HG03045 (cell line): ENCODE results near the gene CDH4.
"Not testable (repeated sequence)": the region's sequence is repeated elsewhere in the genome, so short reads cannot be mapped to it uniquely, and the experiment has no call there.

Source experiments
- ATAC-seq: cut with Tn5 transposase; IDR thresholded peaks from one replicate; pipeline ENCODE4 v1.9.1; 2021; ENCODE audit warnings: mild to moderate bottlenecking, moderate library complexity; ENCODE audit not compliant: unreplicated experiment

The CDH4 gene

GRCh38 chr20:61408951-61409740, 157.1 kb downstream of the CDH4 start:
- ATAC-seq, result no peak

DNA sequence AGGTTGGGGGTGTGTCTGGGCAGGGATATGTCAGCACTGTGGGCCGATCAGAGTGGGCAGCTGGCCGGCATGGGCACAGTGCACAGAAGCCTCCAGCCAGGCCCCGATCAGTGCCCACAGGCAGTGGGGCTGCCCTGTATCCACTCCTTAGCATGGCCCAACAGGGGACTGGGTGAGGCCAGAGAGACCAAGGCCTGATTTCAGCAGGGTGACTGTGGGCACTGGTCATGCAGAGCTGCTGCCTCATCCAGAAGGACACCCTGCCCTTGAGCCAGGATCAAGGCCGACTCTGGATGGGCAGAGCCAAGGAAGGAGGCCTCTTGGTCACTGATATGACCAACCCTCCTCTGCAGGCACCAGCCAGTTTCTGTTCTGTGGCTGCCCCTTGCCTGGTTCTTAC, 159.7 kb downstream of the CDH4 start:
- ATAC-seq, result no peak

DNA sequence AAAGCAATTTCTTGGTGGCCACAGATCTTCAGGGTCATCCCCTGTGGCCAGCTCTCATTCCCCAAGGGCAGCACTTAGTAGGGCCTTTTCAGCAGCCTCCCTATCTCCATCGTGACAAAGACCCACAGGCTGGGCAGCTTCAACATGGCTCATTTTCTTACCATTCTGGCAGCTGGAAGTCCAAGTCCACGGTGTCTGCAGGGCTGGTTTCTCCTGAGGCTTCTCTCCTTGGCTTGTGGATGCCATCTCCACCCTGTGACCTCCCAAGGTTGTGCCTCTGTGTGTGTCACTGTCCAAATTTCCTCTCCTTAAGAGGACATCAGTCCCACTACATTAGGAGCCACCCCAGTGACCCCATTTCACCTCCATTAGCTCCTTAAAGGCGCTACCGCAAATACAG, 161.7 kb downstream of the CDH4 start:
- ATAC-seq, result no peak

GRCh38 chr20:61414455-61414991, 162.5 kb downstream of the CDH4 start:
- no peak for ATAC-seq

DNA sequence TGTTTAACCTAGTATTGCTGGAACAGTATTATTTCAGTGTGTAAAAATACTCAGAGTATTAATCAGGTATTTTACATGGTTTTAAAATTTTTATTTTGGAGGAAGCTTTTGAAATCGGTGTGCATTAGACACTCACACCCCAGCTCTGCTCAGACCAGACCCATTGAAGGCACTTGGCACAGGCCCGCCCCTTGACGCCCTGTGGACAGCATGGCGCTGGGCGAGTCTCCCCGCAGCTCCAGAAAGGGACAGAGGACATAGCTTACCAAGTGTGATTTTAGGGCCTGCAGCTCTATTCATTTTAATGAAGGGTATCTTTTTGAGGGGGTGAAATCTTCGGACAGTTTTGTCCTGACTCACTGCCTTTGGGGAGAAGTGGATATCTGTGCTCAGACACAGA, 164.5 kb downstream of the CDH4 start:
- no peak for ATAC-seq

GRCh38 chr20:61417221-61417941, 165.3 kb downstream of the CDH4 start:
- no peak for ATAC-seq

DNA sequence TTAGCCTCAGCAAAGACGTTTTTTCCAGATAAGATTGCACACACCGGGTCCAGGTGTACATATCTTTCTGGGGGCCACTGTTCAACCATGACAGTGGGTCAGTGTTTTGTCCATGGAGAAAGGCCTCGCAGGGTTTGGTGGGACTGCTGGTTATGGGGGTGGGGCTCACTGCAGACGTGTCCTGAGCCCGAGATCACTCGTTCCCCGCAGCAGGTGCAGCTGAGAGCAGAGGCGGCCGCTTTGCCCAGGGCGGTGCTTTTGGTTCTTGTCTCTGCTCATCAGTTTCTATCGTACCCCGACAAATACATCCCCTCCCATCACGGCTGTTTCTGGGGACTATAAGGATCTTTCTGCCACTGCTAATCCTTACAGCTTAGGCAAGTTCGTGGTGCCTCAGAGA, 166.9 kb downstream of the CDH4 start:
- no peak for ATAC-seq

GRCh38 chr20:61419501-61419900, 167.4 kb downstream of the CDH4 start:
- no peak for ATAC-seq

GRCh38 chr20:61420056-61420455, 168.0 kb downstream of the CDH4 start:
- no peak for ATAC-seq

- ATAC-seq, result no peak
Measured at GRCh38 chr20:61420781-61421180, 168.7 kb downstream of the CDH4 start.

DNA sequence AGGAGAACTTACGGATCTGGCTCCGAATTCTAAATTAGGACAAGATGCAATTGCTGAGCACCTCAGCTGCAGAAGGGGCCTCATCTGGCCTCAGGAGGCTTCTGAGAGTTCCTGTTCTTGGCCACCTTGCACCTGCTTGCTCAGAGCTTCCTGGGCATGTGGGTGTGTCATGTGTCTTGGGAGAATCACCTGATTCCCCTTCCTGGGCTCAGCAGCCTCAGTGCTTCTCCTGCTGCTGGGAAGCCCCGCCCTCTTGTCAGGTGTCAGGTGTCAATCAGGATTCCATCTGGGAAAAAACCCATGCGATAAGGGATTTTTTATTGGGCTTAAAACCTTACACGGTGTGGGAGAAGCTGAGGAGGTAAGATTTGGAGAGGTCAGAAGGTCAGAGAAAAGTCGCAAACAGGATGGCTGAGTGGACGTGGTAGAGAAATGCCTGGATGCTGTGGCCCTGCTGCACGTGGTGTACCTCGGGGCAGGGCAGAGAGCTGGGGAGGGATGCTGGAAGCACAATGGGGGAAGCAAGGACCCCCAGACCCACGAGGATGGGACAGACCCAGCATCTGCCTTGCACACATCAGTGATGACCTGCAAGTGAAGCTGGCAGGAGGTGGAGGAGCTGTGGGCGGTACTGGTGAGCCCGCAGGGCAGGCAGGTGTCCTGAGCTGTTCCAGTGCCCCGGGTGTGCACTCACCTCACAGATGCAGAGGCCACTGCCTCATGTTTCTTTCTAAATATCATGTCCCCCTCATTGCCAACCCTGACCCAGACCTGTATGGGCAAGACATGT, 170.8 kb downstream of the CDH4 start:
- no peak for ATAC-seq

GRCh38 chr20:61424011-61424627, 172.1 kb downstream of the CDH4 start:
- no peak for ATAC-seq

- no peak for ATAC-seq
Measured at GRCh38 chr20:61424628-61425420, 172.8 kb downstream of the CDH4 start.

- ATAC-seq, result not testable (repeated sequence)
Measured at GRCh38 chr20:61425541-61425991, 173.5 kb downstream of the CDH4 start.

- no peak for ATAC-seq
Measured at GRCh38 chr20:61426352-61426751, 174.3 kb downstream of the CDH4 start.

GRCh38 chr20:61429458-61430227, 177.6 kb downstream of the CDH4 start:
- no peak for ATAC-seq

DNA sequence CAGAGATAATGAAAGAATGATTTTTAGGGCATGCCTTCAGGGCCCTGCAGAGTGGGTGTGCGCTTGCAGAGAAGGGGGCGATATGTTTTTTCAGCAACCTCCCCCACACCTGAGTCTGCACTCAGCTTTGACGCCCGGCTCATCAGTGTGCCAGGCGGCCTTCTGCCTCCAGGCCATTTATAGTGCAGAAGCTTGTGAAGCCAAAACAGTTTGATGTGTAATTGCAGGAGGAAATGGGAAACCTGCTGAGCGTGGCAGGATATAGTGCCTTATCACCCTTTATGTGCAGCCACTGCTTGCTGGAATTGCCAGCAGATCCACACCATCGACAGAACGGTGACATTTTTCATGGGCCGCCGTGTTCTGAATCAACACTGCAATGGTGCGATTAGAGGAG, 178.2 kb downstream of the CDH4 start:
- no peak for ATAC-seq

- no peak for ATAC-seq
Measured at GRCh38 chr20:61433176-61433575, 181.1 kb downstream of the CDH4 start.

- no peak for ATAC-seq
Measured at GRCh38 chr20:61433816-61434215, 181.8 kb downstream of the CDH4 start.
